Muscle layer of colon (tissue), 2 donors: Measurements from ENCODE around the gene RAB40C.

ENCODE experiments used
- H3K27ac ChIP-seq: one replicate; pipeline ENCODE4 v1.7.0; 2013; ENCODE audit warnings: low read depth, mild to moderate bottlenecking, low read length, moderate library complexity
- H3K27me3 ChIP-seq, 2 donors: one replicate each; pipeline ENCODE4 v1.7.0; 2013; ENCODE audit warnings: low read length in 2 of 2, mild to moderate bottlenecking in 2 of 2; ENCODE audit not compliant: insufficient read depth in 2 of 2, control insufficient read depth in 1 of 2
- H3K36me3 ChIP-seq: one replicate; pipeline ENCODE4 v1.7.0; 2013; ENCODE audit warnings: mild to moderate bottlenecking, low read length; ENCODE audit not compliant: insufficient read depth
- H3K4me1 ChIP-seq: one replicate; pipeline ENCODE4 v1.7.0; 2013; ENCODE audit warnings: mild to moderate bottlenecking, low read length; ENCODE audit not compliant: insufficient read depth
- H3K4me3 ChIP-seq, 2 donors: one replicate each; pipeline ENCODE4 v1.7.0; 2013; ENCODE audit warnings: low read length in 2 of 2, low read depth in 1 of 2, mild to moderate bottlenecking in 1 of 2, moderate library complexity in 1 of 2
- H3K9ac ChIP-seq: one replicate; pipeline ENCODE4 v1.7.0; 2013; ENCODE audit warnings: low read length
- H3K9me3 ChIP-seq: one replicate; pipeline ENCODE4 v1.7.0; 2013; ENCODE audit warnings: mild to moderate bottlenecking, low read length
- donor health status: abdominal sarcoma.
- donor health status: Adenocarcinoma of cecum.

The RAB40C gene, protein sequence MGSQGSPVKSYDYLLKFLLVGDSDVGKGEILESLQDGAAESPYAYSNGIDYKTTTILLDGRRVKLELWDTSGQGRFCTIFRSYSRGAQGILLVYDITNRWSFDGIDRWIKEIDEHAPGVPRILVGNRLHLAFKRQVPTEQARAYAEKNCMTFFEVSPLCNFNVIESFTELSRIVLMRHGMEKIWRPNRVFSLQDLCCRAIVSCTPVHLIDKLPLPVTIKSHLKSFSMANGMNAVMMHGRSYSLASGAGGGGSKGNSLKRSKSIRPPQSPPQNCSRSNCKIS

DNA sequence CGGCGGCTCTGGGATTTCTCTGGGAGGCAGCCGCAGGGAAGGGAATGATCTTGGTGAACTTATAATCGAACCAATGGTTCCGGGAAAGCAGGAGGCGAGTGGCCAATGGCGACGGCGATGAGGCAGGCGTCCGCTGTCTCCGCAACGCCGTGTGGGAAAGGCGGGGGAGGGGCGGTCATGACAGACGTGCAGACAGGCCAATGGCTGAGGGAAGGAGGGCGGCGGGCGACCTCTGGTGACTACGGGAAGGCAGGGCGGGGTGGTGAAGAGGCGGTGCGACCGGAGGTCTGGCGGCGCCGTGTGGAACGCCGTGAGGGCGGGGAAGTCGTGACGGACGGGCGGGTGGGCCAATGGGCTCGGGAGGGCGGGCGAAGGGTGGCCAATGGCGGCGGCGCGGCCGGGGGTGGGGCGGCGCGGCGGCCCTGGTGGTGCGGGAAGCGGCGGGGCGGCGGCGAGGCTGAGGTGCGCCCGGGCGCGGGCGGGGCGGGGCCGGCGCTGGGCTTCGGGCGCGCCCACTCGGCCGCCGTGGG is at the start of gene RAB40C:
TSS of gene RAB40C (plus strand) at position 409 of the 530 bp plus-strand sequence. CDS start 226 bp downstream, outside the sequence.
- H3K9me3 ChIP-seq = no peaks in the 10 kb centered on the region
- peak within 1 kb of the TSS; percentile 84 for H3K27ac ChIP-seq
- H3K9ac ChIP-seq = peak within 1 kb of the TSS; percentile 65
- no peaks in the 10 kb centered on the region for H3K36me3 ChIP-seq
- H3K4me3 ChIP-seq = peak within 1 kb of the TSS; percentile 87 to 92
- H3K27me3 ChIP-seq = peaks cover 0 to 4% of the 10 kb centered on the region in 2 donors
- H3K4me1 ChIP-seq = peaks cover 27% of the 10 kb centered on the region

DNA sequence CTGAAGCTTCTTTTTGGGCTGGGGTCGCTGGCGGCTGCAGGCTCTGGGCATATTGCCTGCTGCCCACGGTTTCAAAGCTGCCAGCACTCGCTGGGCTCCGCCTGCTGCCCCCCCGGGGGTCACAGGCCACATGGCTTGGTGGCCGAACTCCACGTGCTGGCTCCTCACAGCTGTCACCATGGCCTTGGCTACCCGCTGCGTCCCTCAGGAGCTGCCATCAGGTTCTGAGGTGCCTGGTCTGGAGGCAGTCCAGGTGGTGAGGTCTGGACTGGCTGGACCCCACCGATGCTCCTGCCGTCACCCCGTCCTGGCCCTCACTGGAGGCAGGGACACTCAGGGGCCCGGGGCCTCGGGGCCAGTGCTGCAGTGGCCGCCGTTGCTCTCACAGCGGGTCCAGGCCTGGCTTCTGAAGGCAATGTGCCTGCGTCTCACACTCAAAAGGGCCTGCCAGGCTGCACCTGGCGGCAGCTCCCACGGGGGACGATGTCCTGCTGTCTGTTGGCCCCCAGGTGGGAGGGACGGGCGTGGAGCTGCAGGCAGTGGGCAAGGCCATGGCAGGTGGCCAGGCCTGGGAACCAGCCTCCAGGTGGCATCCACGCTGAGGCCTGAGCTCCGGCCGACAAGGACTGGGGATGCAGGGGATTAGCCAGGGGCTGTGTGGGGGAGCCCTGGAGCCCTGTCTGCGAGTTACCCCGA is 49.1 kb upstream of the RAB40C start:
- Histone ChIP-seq H3K27me3 (no peaks in the 10 kb centered on the region), H3K9ac (no peak overlapping the region)

DNA sequence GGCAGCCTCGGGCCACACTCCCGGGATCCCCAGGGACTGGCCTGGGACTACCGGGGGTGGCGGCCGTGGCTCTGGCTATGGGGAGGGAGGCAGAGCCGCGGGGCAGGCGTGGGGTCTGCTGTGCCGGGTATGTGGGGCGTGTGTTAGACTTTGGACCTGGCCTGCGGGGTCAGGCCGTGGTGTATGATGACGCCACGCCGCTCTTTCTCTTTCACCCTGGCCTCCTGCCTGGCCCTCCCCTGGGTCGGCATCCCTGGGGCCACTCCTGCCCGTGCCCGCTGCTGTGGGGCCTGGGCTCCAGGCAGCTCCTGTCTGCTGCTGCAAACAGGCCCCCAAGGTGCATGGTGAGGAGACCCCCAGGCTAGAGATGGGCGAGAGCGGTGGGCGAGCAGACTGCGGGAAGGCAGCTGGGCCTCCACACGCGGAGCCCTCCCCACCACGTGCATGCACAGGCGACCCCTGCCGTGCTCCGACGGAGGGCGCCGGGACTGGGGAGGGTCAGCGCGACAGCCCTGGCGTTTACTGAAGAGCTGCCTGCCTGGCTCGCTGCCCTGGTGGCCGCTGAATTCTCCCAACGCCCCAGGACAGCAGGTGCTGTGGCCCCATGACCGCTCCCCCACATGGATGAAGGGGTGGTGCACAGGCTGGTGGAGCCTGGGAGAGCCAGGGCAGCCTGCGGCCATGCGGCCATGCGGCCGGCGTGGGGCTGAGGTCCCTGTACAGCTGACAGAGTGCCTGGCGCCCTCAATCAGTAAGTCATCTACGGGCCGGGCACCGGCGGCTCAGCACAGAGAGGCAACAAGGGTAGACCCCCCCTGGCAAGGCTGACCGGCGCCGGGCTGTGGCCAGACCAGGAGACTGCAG is 46.3 kb upstream of the RAB40C start:
- Histone ChIP-seq H3K27me3 (no peaks in the 10 kb centered on the region), H3K9me3 (no peaks in the 10 kb centered on the region), H3K36me3 (no peaks in the 10 kb centered on the region), H3K4me1 (no peaks in the 10 kb centered on the region), H3K9ac (no peak overlapping the region), H3K4me3 (no peak overlapping the region), H3K27ac (no peak overlapping the region)

More for the DNA sequence above, 49.1 kb upstream of the RAB40C start:
- Histone ChIP-seq H3K27ac (no peak overlapping the region), H3K4me1 (no peaks in the 10 kb centered on the region), H3K36me3 (no peaks in the 10 kb centered on the region), H3K9me3 (no peaks in the 10 kb centered on the region), H3K4me3 (no peak overlapping the region)

- no peaks in the 10 kb centered on the region for H3K36me3 ChIP-seq
- no peak overlapping the region for H3K27ac ChIP-seq
- H3K9ac ChIP-seq = no peak overlapping the region
- no peaks in the 10 kb centered on the region for H3K9me3 ChIP-seq
- H3K4me3 ChIP-seq = no peak overlapping the region
- no peaks in the 10 kb centered on the region for H3K4me1 ChIP-seq
- H3K27me3 ChIP-seq = no peaks in the 10 kb centered on the region
These were observed 45.3 kb upstream of the RAB40C start for GRCh38 chr16:544517-544916.

GRCh38 chr16:546909-547770 is 42.7 kb upstream of the RAB40C start:
- H3K9ac ChIP-seq = no peak overlapping the region
- no peaks in the 10 kb centered on the region for H3K27me3 ChIP-seq
- H3K4me1 ChIP-seq = no peaks in the 10 kb centered on the region
- no peak overlapping the region for H3K27ac ChIP-seq
- no peaks in the 10 kb centered on the region for H3K36me3 ChIP-seq
- no peaks in the 10 kb centered on the region for H3K9me3 ChIP-seq
- no peak overlapping the region for H3K4me3 ChIP-seq

- Histone ChIP-seq H3K27me3 (no peaks in the 10 kb centered on the region), H3K4me3 (no peak overlapping the region), H3K36me3 (no peaks in the 10 kb centered on the region), H3K9me3 (no peaks in the 10 kb centered on the region), H3K4me1 (no peaks in the 10 kb centered on the region), H3K9ac (no peak overlapping the region), H3K27ac (no peak overlapping the region)
These were observed 41.3 kb upstream of the RAB40C start for GRCh38 chr16:548586-548985.

DNA sequence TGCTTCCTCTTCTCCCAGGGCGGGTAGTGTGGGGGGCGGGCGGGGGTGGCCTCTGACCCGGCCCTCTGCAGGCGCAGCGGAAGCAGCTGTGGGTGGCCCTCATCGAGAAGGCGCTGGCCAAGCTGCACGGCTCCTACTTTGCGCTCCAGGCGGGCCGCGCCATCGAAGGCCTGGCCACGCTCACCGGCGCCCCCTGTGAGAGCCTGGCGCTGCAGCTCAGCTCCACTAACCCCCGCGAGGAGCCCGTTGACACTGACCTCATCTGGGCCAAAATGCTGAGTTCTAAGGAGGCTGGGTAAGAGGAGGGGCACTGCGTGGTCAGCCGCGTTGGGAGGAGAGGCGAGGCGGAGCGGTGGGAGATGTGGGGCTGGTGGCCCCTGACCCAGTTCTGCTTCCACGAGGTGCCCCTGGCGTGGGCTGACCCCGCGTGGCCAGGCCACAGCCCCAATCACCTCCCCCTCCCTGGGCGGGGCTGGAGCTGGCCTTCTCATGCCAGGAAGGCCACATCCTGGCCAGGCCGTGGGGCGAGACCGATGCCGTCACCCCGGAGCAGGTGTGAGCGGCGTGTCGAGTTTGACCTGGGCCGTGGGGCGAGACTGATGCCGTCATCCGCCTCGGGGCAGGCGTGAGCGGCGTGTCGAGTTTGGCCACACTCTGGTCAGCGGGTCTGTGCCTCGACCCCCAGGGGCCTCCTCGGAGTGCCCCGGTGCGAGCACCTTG is 40.2 kb upstream of the RAB40C start:
- Histone ChIP-seq H3K36me3 (no peaks in the 10 kb centered on the region), H3K27ac (no peak overlapping the region), H3K4me3 (no peak overlapping the region), H3K9ac (no peak overlapping the region), H3K9me3 (no peaks in the 10 kb centered on the region), H3K27me3 (no peaks in the 10 kb centered on the region), H3K4me1 (no peaks in the 10 kb centered on the region)

- Histone ChIP-seq H3K9me3 (no peaks in the 10 kb centered on the region), H3K27me3 (no peaks in the 10 kb centered on the region), H3K4me1 (no peaks in the 10 kb centered on the region), H3K27ac (no peak overlapping the region), H3K4me3 (no peak overlapping the region), H3K36me3 (no peaks in the 10 kb centered on the region), H3K9ac (no peak overlapping the region)
These were observed 38.7 kb upstream of the RAB40C start for GRCh38 chr16:551210-551609.

DNA sequence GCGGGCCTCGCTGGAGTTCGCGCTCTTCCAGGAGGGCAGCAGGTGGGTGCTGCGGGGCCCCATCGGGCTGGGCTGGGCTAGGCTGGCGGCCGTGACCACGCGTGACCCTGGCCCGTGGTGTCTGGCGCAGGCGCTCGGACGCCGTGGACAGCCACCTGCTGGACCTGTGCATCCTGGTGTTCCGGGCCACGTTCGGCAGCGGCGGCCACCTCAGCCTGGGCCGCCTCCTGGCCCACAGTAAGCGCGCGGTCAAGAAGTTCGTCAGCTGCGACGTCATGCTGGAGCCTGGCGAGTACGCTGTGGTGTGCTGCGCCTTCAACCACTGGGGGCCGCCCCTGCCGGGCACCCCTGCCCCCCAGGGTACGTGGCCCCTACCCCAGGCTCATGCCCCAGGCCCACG is 37.7 kb upstream of the RAB40C start:
- Histone ChIP-seq H3K36me3 (no peaks in the 10 kb centered on the region), H3K27ac (no peak overlapping the region), H3K4me3 (no peak overlapping the region), H3K9ac (no peak overlapping the region), H3K27me3 (no peaks in the 10 kb centered on the region), H3K4me1 (no peaks in the 10 kb centered on the region), H3K9me3 (no peaks in the 10 kb centered on the region)

GRCh38 chr16:553601-554296 is 36.1 kb upstream of the RAB40C start:
- Histone ChIP-seq H3K4me3 (no peak overlapping the region), H3K27me3 (peaks cover 0 to 4% of the 10 kb centered on the region in 2 donors), H3K4me1 (no peaks in the 10 kb centered on the region), H3K27ac (no peak overlapping the region), H3K36me3 (no peaks in the 10 kb centered on the region), H3K9me3 (no peaks in the 10 kb centered on the region), H3K9ac (no peak overlapping the region)
